Measurements from ENCODE around the gene CSNK1E.
A peak's percentile ranks its signal among the peaks of the same experiment; 100 is the strongest.

CSNK1E gene

GRCh38 chr22:38273135-38273826 lies 44.0 kb downstream of the CSNK1E start:
- no peak for DNase-seq

GRCh38 chr22:38272373-38273134 lies 44.7 kb downstream of the CSNK1E start, which contains the start of gene TMEM184B:
Gene TMEM184B (minus strand): TSS chr22:38273010. CDS start chr22:38247961, 25,049 bp downstream.
- peak; percentile 70 to 87 (median 73) for DNase-seq

- DNase-seq: no peak
Measured at GRCh38 chr22:38271927-38272372, 45.3 kb downstream of the CSNK1E start.

- DNase-seq: no peak
Measured at GRCh38 chr22:38271101-38271500, 46.1 kb downstream of the CSNK1E start.

GRCh38 chr22:38270091-38270992 lies 46.9 kb downstream of the CSNK1E start:
- DNase-seq: no peak

- no peak for DNase-seq
Measured at GRCh38 chr22:38269466-38269865, 47.8 kb downstream of the CSNK1E start.

- peak; percentile 24 to 79 (median 55) for DNase-seq
Measured at GRCh38 chr22:38267086-38267485, 50.1 kb downstream of the CSNK1E start.

GRCh38 chr22:38266120-38266519 lies 51.1 kb downstream of the CSNK1E start:
- DNase-seq: no peak

GRCh38 chr22:38264322-38264843 lies 52.9 kb downstream of the CSNK1E start:
- DNase-seq: no peak

GRCh38 chr22:38262051-38262795 lies 55.0 kb downstream of the CSNK1E start:
- DNase-seq: peak in 3 of 5 donors; percentile 22 to 35 (median 28)

GRCh38 chr22:38260761-38261681 lies 56.2 kb downstream of the CSNK1E start:
- no peak for DNase-seq

GRCh38 chr22:38259370-38259769 lies 57.9 kb downstream of the CSNK1E start:
- DNase-seq: no peak

- no peak for DNase-seq
Measured at GRCh38 chr22:38258895-38259294, 58.3 kb downstream of the CSNK1E start.

GRCh38 chr22:38257650-38258250 lies 59.5 kb downstream of the CSNK1E start:
- no peak for DNase-seq

GRCh38 chr22:38257181-38257580 lies 60.1 kb downstream of the CSNK1E start:
- DNase-seq: no peak

- no peak for DNase-seq
Measured at GRCh38 chr22:38255697-38256096, 61.5 kb downstream of the CSNK1E start.

GRCh38 chr22:38251341-38251692 lies 65.9 kb downstream of the CSNK1E start:
- no peak for DNase-seq

GRCh38 chr22:38250643-38251340 lies 66.4 kb downstream of the CSNK1E start:
- no peak for DNase-seq

GRCh38 chr22:38249803-38250642 lies 67.2 kb downstream of the CSNK1E start:
- no peak for DNase-seq
